Vagina (tissue), 2 donors: ENCODE results near the gene HBG1.

Experiments used
- CTCF ChIP-seq, 3 experiments: fragments of 450-650 bp in 2 of 3; fragments of 200-600 bp in 1 of 3; sonication (generic) in 1 of 3; IDR thresholded peaks; one replicate each; pipeline ENCODE4 v1.5.1; 2017 to 2019; ENCODE audit warnings: antibody characterized with exemption in 3 of 3, mild to moderate bottlenecking in 2 of 3, moderate library complexity in 2 of 3
- POLR2A ChIP-seq, 2 donors: fragments of 450-650 bp; IDR thresholded peaks; one replicate each; pipeline ENCODE4 v1.6.1; 2017; ENCODE audit warnings: antibody characterized with exemption in 2 of 2, mild to moderate bottlenecking in 2 of 2, moderate library complexity in 2 of 2
- POLR2AphosphoS5 ChIP-seq, 2 donors: sonication (generic); formaldehyde crosslinking; IDR thresholded peaks; one replicate each; pipeline ENCODE4 v1.9.0; 2017; ENCODE audit warnings: antibody characterized with exemption in 2 of 2, mild to moderate bottlenecking in 2 of 2, low read depth in 1 of 2; ENCODE audit not compliant: insufficient read depth in 1 of 2

GRCh38 chr11:5252919-5253265 is 3.2 kb upstream of the HBG1 start:
- TF ChIP-seq CTCF (IDR thresholded peaks at IDR 0.05) (no peak), POLR2AphosphoS5 (IDR thresholded peaks at IDR 0.05; ENCODE audit: insufficient read depth in 1 of 2, low read depth in 1 of 2) (no peak), POLR2A (IDR thresholded peaks at IDR 0.05) (no peak)
